Activated CD8-positive, alpha-beta memory T cell treated with anti-CD3 and anti-CD28 coated beads, Interleukin-2, amount 50 U/mL, for 1 hour (primary cell): Measurements from ENCODE around the gene TSPAN4.

Experiments
- DNase-seq: peaks from one replicate; pipeline ENCODE4 v3.0.0-alpha.2; 2020; ENCODE audit errors: extremely low read depth

The TSPAN4 gene

GRCh38 chr11:850775-851763 is 8.4 kb downstream of the TSPAN4 start:
- no peak for DNase-seq

- no peak for DNase-seq
These were observed 10.1 kb downstream of the TSPAN4 start for GRCh38 chr11:852762-853161.

GRCh38 chr11:853682-854448 is 11.2 kb downstream of the TSPAN4 start:
- DNase-seq, result no peak

- no peak for DNase-seq
These were observed 12.1 kb downstream of the TSPAN4 start for GRCh38 chr11:854601-855329.

- DNase-seq, result no peak
These were observed 12.7 kb downstream of the TSPAN4 start for GRCh38 chr11:855330-855674.

GRCh38 chr11:855796-856195 is 13.1 kb downstream of the TSPAN4 start:
- no peak for DNase-seq

GRCh38 chr11:856397-856796 is 13.7 kb downstream of the TSPAN4 start:
- DNase-seq, result no peak

- no peak for DNase-seq
These were observed 15.6 kb downstream of the TSPAN4 start for GRCh38 chr11:858053-858761.

GRCh38 chr11:858762-859339 is 16.2 kb downstream of the TSPAN4 start:
- no peak for DNase-seq

- no peak for DNase-seq
These were observed 16.9 kb downstream of the TSPAN4 start for GRCh38 chr11:859394-860131.

GRCh38 chr11:860234-861104 is 17.8 kb downstream of the TSPAN4 start:
- DNase-seq, result no peak

- no peak for DNase-seq
These were observed 18.4 kb downstream of the TSPAN4 start for GRCh38 chr11:861105-861479.

GRCh38 chr11:862081-862661 is 19.5 kb downstream of the TSPAN4 start:
- DNase-seq, result no peak

- no peak for DNase-seq
These were observed 20.0 kb downstream of the TSPAN4 start for GRCh38 chr11:862696-863022.

- DNase-seq, result no peak
These were observed 20.6 kb downstream of the TSPAN4 start for GRCh38 chr11:863023-863909.

GRCh38 chr11:863910-864827 is 21.5 kb downstream of the TSPAN4 start:
- no peak for DNase-seq

- no peak for DNase-seq
These were observed 22.2 kb downstream of the TSPAN4 start for GRCh38 chr11:864898-865297.
